Melanocyte of skin (primary cell): ENCODE data around the gene MRPL12. TPM values are rescaled to one million over a fixed set of nuclear protein-coding genes. Genes with fewer than 3 reads are reported as not detected.

Source experiments
- small RNA-seq, 2 donors: library from RNA; depleted of rRNA; stranded (forward); fragments of <200 nt; gene quantifications; one replicate each; pipeline ENCODE3, GENCODE V24; 2012
- total RNA-seq, 2 donors: library from RNA; depleted of rRNA; stranded (reverse); fragments of >200 nt; gene quantifications; 2 replicates each; pipeline ENCODE4 v1.2.3, GENCODE V29; 2012

Gene MRPL12
- total RNA-seq, result 10 to 100 TPM; 18.6 to 30.6 TPM

GRCh38 chr17:81702934-81703746, at the start of gene MRPL12:
Gene MRPL12 (plus strand): TSS chr17:81703367. CDS start chr17:81703502, 135 bp downstream.

GRCh38 chr17:81656118-81656743, 46.9 kb upstream of the MRPL12 start, which contains the start of gene PDE6G:
Gene PDE6G (minus strand): TSS chr17:81656542. CDS start chr17:81653305, 3,237 bp downstream.

GRCh38 chr17:81666342-81667191, 36.6 kb upstream of the MRPL12 start, which contains the start of the genes CCDC137 and OXLD1:
Gene CCDC137 (plus strand): TSS chr17:81666737. CDS start chr17:81666767, 30 bp downstream.
Gene OXLD1 (minus strand): TSS chr17:81666605. CDS start chr17:81666577, 28 bp downstream.

GRCh38 chr17:81683584-81684441, 19.4 kb upstream of the MRPL12 start, which contains the start of the genes ARL16 and HGS:
Gene ARL16 (minus strand): TSS chr17:81683797. CDS start chr17:81683753, 44 bp downstream.
Gene HGS (plus strand): TSS chr17:81684011. CDS start chr17:81684067, 56 bp downstream.

GRCh38 chr17:81711814-81712467, 8.8 kb downstream of the MRPL12 start, which contains the start of gene SLC25A10:
Gene SLC25A10 (plus strand): TSS chr17:81712284. CDS start chr17:81712427, 143 bp downstream.

Small RNA genes lying within 50 kb of the gene (small RNA-seq; reads per million reads assigned to genes)
- gene MIR6786, result 0 reads per million in 2 donors

Other genes with a start within 250 kb of the MRPL12 start
- 1,000 to 10,000 TPM; 6,005 to 7,523 TPM for gene ACTG1, start 190.6 kb upstream of the MRPL12 start, total RNA-seq
- under 1 TPM; 0.34 to 0.67 TPM for gene FSCN2, start 175.0 kb upstream of the MRPL12 start, total RNA-seq
- gene FAAP100, start 151.0 kb upstream of the MRPL12 start, total RNA-seq, result 10 to 100 TPM; 19.6 to 20.0 TPM
- gene NPLOC4, start 66.3 kb upstream of the MRPL12 start, total RNA-seq, result 100 to 1,000 TPM; 135 to 147 TPM
- gene TSPAN10, start 66.2 kb upstream of the MRPL12 start, total RNA-seq, result 100 to 1,000 TPM in 1 of 2 donors, 10 to 100 TPM in 1; 77.6 to 121 TPM
- 1 to 10 TPM in 1 of 2 donors, under 1 TPM in 1; 1.00 to 1.0 TPM for gene PDE6G, start 46.8 kb upstream of the MRPL12 start, total RNA-seq
- gene OXLD1, start 36.8 kb upstream of the MRPL12 start, total RNA-seq, result 10 to 100 TPM; 32.0 to 38.0 TPM
- 10 to 100 TPM in 1 of 2 donors, 1 to 10 TPM in 1; 4.8 to 10.7 TPM for gene CCDC137, start 36.6 kb upstream of the MRPL12 start, total RNA-seq
- gene ARL16, start 19.6 kb upstream of the MRPL12 start, total RNA-seq, result 10 to 100 TPM; 14.0 to 17.6 TPM
- 100 to 1,000 TPM in 1 of 2 donors, 10 to 100 TPM in 1; 87.1 to 105 TPM for gene HGS, start 19.4 kb upstream of the MRPL12 start, total RNA-seq
- gene SLC25A10, start 8.9 kb downstream of the MRPL12 start, total RNA-seq, result 10 to 100 TPM; 12.7 to 27.6 TPM
- not detected for gene GCGR, start 100.8 kb downstream of the MRPL12 start, total RNA-seq
- gene MCRIP1, start 129.9 kb downstream of the MRPL12 start, total RNA-seq, result 10 to 100 TPM; 84.9 to 98.4 TPM
- gene PPP1R27, start 131.7 kb downstream of the MRPL12 start, total RNA-seq, result not detected
- 100 to 1,000 TPM; 383 to 481 TPM for gene P4HB, start 157.2 kb downstream of the MRPL12 start, total RNA-seq
- 100 to 1,000 TPM; 192 to 263 TPM for gene ARHGDIA, start 168.0 kb downstream of the MRPL12 start, total RNA-seq
- 100 to 1,000 TPM in 1 of 2 donors, 10 to 100 TPM in 1; 71.6 to 187 TPM for gene ALYREF, start 188.2 kb downstream of the MRPL12 start, total RNA-seq
- 100 to 1,000 TPM; 113 to 141 TPM for gene ANAPC11, start 188.4 kb downstream of the MRPL12 start, total RNA-seq
- 1 to 10 TPM in 1 of 2 donors, not detected in 1; 1.0 TPM for gene NPB, start 198.9 kb downstream of the MRPL12 start, total RNA-seq
- gene PCYT2, start 208.0 kb downstream of the MRPL12 start, total RNA-seq, result 10 to 100 TPM; 71.6 to 82.9 TPM
- 10 to 100 TPM; 14.1 to 15.3 TPM for gene SIRT7, start 214.8 kb downstream of the MRPL12 start, total RNA-seq
- gene MAFG, start 224.4 kb downstream of the MRPL12 start, total RNA-seq, result 10 to 100 TPM; 23.1 to 33.0 TPM
- gene PYCR1, start 233.9 kb downstream of the MRPL12 start, total RNA-seq, result 10 to 100 TPM in 1 of 2 donors, 1 to 10 TPM in 1; 8.3 to 14.3 TPM
- not detected for gene MYADML2, start 243.9 kb downstream of the MRPL12 start, total RNA-seq